Measurements from ENCODE around the gene CPED1.
"Not testable (repeated sequence)": the region's sequence is repeated elsewhere in the genome, so short reads cannot be mapped to it uniquely, and the experiment has no call there.

CPED1 gene

GRCh38 chr7:121041516-121042148, 53.1 kb downstream of the CPED1 start:
- no peak for DNase-seq (ENCODE audit: low read depth in 2 of 2)

DNA sequence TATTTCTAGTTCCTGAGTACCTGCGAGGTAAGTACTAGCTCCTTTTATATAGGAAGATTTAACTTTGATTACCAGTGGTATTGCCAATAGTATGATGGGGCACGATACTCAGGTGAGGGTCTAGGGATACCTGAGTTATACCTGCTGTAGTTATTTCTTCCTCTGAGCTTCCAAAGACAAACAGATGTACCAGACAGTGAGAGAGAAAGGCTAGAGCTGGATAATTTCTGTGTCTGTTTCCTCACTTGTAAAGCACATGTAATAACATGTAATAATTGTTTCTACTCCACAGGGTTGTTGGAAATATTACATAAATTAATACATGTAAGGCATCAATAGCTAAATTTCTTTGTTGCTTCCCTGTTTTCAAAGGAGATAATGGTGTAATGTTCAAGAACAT, 53.7 kb downstream of the CPED1 start:
- DNase-seq (ENCODE audit: low read depth in 2 of 2) = no peak

DNA sequence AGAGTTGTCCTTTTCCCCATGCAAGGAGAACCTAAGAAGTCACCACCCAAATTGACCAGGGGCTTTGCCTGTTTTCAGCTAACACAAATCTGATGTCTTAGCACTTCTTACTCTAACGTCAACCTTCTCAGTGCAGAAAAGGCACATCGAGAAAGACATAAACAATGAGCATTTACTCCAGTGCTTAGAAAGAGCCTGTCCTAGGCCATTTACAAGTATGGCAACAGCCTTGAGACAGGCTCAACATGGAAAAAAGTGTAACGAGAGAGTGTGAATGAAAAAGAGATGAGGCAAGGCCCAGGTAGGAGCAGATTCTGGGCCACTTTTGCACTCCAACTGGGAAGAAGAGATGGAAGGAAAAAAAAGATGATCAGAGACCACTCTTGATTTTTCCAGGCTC, 54.4 kb downstream of the CPED1 start:
- no peak for DNase-seq (ENCODE audit: low read depth in 2 of 2)

DNA sequence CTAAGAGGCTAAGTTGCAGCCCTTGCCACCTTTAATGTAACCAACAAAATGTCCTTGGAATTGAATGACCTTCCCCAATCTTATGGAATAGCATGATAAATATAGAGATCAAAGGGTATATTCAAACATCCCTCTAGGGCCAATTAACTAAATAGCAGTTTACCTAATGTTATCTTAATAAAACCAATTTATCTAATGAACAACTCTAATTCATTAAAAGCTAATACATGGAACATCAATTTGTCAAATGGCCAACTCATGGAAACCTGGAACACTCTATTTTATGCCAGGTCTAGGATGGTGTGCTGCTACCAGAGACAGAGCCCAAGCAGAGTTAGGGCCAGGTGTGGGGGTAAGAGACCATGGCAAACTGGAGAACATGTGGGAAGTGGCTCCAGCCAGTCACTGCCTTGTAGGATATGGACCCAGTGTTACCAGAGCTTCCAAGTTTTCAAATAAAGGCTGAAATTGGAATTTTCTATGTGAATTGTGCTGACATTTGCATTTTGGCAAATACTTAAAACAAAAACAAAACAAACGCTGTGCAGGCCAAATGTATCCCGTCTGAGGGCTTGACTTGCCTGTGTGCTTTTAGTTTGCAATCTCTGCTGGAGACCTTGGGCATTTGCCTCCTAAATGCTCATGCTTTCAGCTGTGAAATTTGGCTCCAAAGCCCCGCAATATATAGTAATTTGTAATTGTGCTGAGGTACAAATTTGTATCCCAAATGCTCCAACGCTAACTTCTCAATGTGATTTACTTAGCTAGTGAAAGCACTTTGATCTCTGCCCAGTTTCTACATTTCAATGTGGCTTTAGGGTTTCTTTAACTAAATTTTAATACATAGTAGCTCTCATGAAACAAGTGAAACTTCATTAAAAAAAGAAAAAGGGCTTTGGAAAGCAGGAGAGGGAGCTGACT, 55.1 kb downstream of the CPED1 start:
- no peak for DNase-seq (ENCODE audit: low read depth in 2 of 2)

GRCh38 chr7:121045090-121045489, 56.6 kb downstream of the CPED1 start:
- DNase-seq (ENCODE audit: low read depth in 2 of 2) = no peak

DNA sequence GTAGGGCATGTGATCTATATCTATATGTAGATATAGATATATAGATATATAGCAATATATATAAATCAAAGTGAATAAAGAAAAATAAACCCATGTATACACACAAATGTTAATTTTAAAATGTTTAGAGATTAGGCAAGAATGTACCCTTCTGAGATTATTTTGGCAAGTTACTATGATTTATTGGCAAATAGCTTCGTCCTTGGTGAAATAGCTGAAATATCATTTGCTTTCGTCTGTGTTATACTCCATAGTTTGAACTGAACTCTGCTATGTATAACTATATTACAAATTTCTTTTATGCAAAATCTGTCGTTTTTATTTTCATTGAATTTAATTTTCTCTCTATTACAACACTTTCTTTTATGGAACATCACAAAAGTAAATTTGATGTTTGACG, 57.5 kb downstream of the CPED1 start:
- no peak for DNase-seq (ENCODE audit: low read depth in 2 of 2)

GRCh38 chr7:121046893-121047468, 58.5 kb downstream of the CPED1 start:
- no peak for DNase-seq (ENCODE audit: low read depth in 2 of 2)

DNA sequence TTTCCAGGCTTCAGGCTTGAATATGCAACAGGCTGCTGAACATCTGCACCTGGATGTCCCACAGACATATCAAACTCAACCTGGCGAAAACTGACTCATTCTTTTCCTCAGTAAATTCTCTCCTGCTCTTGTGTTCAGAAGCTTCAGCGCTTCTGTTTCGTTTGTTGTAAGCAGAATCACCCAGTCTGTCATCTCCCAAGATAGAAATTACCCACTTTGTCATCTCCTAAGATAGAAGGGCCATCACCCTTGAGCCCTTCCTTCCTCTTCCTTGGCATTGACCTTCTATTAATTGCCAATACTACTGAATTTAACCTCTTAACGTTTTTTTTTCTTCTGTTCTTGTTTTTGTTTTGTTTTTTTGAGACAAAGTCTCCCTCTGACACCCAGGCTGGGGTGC, 59.7 kb downstream of the CPED1 start:
- no peak for DNase-seq (ENCODE audit: low read depth in 2 of 2)

- DNase-seq (ENCODE audit: low read depth in 2 of 2) = no peak
Observed at GRCh38 chr7:121049028-121049791, 60.7 kb downstream of the CPED1 start.

GRCh38 chr7:121049897-121050296, 61.4 kb downstream of the CPED1 start:
- no peak for DNase-seq (ENCODE audit: low read depth in 2 of 2)

DNA sequence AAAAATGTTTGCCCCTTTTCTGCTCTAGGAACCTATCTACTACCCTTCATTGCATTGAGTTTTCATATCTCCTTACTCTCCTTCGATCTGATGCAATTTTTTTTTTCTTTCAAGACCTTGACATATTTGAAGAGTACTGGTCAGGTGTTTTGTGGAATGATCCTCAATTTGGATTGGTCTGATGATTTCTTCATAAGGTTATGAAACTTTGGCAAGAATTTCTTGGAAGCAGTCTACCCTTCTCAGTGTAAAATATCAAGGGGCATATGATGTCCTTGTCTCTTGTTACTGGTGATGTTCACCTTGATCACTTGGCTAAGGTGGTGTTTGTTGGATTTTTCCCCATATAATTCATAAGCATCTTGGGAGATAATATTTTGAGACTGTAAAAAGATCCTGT, 64.7 kb downstream of the CPED1 start:
- no peak for DNase-seq (ENCODE audit: low read depth in 2 of 2)

DNA sequence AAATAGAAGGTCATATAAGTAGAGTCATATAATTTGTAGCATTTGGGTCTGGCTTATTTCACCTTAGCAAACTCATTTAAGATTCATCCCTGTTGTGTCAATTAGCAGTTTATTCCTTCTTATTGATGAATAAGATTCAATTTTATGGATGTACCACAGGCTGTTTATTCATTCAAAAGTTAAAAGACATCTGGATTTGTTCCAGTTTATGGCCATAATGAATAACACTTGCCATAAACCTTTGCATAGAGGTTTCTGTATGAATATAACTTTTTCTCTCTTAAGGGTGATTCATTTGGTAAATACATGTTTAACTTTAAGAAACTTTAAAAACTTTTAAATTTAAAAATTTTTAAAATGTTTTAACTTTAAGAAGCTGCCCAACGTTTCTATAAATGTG, 66.4 kb downstream of the CPED1 start:
- no peak for DNase-seq (ENCODE audit: low read depth in 2 of 2)

DNA sequence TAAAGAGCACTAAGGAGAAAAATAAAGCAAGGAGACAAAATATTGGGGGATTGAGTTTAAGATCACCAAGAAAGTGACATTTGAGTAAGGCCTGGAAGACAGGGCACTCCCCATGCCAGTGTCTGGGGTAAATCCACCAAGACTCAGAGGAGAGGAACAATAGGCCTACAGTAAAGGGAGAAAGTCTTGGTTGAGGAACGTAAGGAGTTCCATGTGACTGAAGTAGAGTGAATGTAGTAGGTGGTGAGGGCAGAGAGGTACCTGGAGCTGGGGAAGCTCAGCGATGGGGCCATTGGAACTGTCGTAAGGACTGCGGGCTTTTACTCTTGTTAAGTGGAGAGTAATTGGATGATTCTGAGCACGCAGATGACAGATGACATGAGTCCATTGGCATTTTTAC, 69.4 kb downstream of the CPED1 start:
- DNase-seq (ENCODE audit: low read depth in 2 of 2) = no peak

DNA sequence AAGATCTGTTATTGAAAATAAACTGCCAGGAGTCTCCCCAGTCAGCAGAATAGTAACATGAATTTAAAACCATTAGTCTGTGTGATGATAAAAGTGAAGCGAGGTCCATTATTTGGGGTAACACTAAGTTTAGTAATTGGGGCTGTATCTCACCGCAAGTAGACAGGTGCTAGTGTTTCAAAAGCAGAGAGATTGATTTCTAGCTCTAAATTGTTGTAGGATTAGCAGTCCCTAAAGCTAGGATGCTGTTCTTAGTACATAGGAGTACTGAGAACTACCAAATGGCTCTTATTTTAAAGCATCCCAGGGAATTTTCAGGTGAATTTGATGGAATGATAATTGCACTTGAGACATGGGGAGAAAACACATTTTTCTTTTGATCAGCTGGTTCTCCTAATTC, 70.5 kb downstream of the CPED1 start:
- no peak for DNase-seq (ENCODE audit: low read depth in 2 of 2)

DNA sequence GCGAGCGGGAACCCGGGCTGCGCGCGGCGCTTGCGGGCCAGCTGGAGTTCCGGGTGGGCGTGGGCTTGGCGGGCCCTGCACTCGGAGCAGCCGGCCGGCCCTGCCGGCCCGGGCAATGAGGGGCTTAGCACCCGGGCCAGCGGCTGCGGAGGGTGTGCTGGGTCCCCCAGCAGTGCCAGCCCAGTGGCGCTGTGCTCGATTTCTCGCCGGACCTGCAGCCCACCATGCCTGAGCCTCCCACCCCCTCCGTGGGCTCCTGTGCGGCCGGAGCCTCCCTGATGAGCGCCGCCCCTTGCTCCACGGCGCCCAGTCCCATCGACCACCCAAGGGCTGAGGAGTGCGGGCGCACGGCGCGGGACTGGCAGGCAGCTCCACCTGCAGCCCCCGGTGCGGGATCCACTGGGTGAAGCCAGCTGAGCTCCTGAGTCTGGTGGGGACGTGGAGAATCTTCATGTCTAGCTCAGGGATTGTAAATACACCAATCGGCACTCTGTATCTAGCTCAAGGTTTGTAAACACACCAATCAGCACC, 71.5 kb downstream of the CPED1 start:
- not testable (repeated sequence) for DNase-seq (ENCODE audit: low read depth in 2 of 2)

DNA sequence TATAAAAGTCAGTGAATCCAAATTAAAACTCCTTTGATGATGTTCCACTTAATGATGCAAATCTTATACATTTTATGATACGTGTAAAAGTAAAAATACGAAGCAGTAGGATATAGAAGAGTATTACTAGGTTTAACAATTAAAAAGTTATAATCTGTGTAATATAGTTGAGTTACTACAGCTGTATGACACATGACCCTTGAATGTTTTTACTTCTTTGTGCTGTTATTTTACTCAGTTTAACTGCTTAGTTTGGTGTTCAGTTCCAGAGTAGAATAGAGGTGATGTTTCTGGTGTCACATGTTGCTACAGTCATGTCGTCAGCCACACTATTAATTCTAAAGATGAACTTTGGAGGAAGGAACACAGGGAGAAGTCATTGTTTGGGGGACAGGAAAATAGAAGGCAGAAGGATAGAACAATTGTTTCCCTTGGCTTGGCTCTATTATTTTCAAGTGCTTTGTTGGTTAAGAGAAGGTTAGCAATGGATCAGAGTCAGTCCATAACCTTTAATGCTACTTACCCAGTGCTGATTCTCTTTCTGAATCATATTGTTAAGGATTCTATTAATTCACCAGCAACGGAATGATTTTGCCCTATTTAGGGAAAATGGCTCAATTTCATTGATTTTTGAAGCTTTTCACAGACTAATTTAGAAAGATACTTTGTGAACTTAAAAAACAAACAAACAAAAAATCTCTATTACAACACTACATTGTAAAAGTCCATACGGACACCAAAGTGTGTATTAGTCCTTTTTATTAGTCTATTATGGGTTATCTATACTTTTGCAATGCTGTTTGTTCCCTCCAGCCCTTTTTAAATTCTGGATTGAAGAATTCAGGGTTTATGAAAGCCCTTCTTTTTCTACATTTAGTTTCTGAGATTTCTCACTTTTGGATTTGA, 73.4 kb downstream of the CPED1 start:
- no peak for DNase-seq (ENCODE audit: low read depth in 2 of 2)

GRCh38 chr7:121062671-121063279, 74.3 kb downstream of the CPED1 start:
- no peak for DNase-seq (ENCODE audit: low read depth in 2 of 2)

DNA sequence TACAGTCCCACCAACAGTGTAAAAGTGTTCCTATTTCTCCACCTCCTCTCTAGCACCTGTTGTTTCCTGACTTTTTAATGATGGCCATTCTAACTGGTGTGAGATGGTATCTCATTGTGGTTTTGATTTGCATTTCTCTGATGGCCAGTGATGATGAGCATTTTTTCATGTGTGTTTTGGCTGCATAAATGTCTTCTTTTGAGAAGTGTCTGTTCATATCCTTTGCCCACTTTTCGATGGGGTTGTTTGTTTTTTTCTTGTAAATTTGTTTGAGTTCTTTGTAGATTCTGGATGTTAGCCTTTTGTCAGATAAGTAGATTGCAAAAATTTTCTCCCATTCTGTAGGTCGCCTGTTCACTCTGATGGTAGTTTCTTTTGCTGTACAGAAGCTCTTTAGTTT, 79.2 kb downstream of the CPED1 start:
- not testable (repeated sequence) for DNase-seq (ENCODE audit: low read depth in 2 of 2)

DNA sequence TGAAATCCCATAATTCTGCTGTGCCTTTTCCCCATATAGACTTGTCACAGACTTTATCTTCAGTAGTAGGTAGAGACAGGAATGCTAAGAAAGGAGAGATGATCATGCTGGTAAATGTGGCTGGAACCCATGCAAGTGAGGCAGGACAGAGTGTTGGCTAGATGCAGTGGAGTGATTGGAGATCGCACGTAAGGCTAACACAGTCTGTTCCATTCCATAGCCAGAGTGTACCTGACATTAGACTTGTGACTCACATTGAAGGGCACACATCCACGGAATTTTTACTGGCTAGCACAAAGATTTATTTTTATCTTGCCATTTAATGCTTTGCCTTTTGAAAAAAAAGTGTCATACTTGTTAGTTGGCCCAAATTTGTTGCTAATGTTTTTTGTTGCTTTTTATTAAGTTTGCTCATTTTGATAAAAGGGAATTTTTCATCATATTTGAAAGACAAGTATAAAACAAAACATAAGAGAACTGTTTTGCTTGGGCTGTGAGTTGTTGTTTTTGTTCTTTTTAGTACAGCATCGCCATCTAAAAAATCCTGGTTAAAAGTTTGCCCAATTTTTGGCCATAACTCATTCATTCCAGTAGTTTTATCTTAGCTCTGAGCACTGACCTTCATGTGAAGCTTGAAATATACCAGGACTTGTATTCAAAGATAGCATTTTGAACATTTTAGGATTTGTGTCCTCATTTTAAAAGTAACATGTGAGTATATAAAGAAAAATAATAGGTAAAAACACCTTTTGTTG, 81.0 kb downstream of the CPED1 start:
- DNase-seq (ENCODE audit: low read depth in 2 of 2) = no peak

GRCh38 chr7:121071132-121071531, 82.6 kb downstream of the CPED1 start:
- no peak for DNase-seq (ENCODE audit: low read depth in 2 of 2)
